H9 (cell line): ENCODE measurements around the gene MRPL17. TPM values are rescaled to one million over a fixed set of nuclear protein-coding genes. Genes with fewer than 3 reads are reported as not detected.

ENCODE experiments used
- DNase-seq: peaks from one replicate; pipeline ENCODE4 v3.0.0-alpha.2; 2017
- H2AFZ ChIP-seq: one replicate; pipeline ENCODE4 v1.6.1; 2013; ENCODE audit warnings: mild to moderate bottlenecking, low read length, control low read depth, moderate library complexity
- H2AK5ac ChIP-seq: 2 replicates; pipeline ENCODE4 v1.6.1; 2013; ENCODE audit warnings: low read length, control low read depth, mixed read lengths; ENCODE audit not compliant: insufficient read length
- H2BK120ac ChIP-seq: one replicate; pipeline ENCODE4 v1.6.1; 2013; ENCODE audit warnings: low read depth, mild to moderate bottlenecking, low read length, control low read depth, inconsistent platforms; ENCODE audit not compliant: poor library complexity, severe bottlenecking
- H2BK12ac ChIP-seq: 2 replicates; pipeline ENCODE4 v1.6.1; 2013; ENCODE audit warnings: low read length, control low read depth, mixed read lengths, low read depth; ENCODE audit not compliant: insufficient read length
- H2BK15ac ChIP-seq: 2 replicates; pipeline ENCODE4 v1.6.1; 2013; ENCODE audit warnings: low read depth, low read length, control low read depth
- H2BK20ac ChIP-seq: one replicate; pipeline ENCODE4 v1.6.1; 2013; ENCODE audit warnings: low read depth, mild to moderate bottlenecking, low read length, control low read depth, inconsistent platforms; ENCODE audit not compliant: poor library complexity, severe bottlenecking
- H2BK5ac ChIP-seq: 2 replicates; pipeline ENCODE4 v1.6.1; 2013; ENCODE audit warnings: low read length, control low read depth, mixed read lengths; ENCODE audit not compliant: insufficient read length
- H3K14ac ChIP-seq: 2 replicates; pipeline ENCODE4 v1.6.1; 2013; ENCODE audit warnings: low read length, control low read depth; ENCODE audit not compliant: insufficient read depth
- H3K18ac ChIP-seq: 2 replicates; pipeline ENCODE4 v1.6.1; 2013; ENCODE audit warnings: low read depth, mild to moderate bottlenecking, mixed read lengths, low read length, control low read depth; ENCODE audit not compliant: insufficient read length
- H3K23ac ChIP-seq: 2 replicates; pipeline ENCODE4 v1.6.1; 2013; ENCODE audit warnings: low read length, control low read depth, mixed read lengths, low read depth; ENCODE audit not compliant: insufficient read length
- H3K23me2 ChIP-seq: 2 replicates; pipeline ENCODE4 v1.6.1; 2013; ENCODE audit warnings: low read depth, mild to moderate bottlenecking, mixed read lengths, low read length, control low read depth; ENCODE audit not compliant: insufficient read length, poor library complexity, severe bottlenecking
- H3K27ac ChIP-seq: 2 replicates; pipeline ENCODE4 v1.5.1; 2013; ENCODE audit warnings: low read length, control low read depth, mixed read lengths, low read depth; ENCODE audit not compliant: insufficient read length
- H3K27me3 ChIP-seq: 2 replicates; pipeline ENCODE4 v1.6.1; 2013; ENCODE audit warnings: low read length, control low read depth, inconsistent platforms; ENCODE audit not compliant: insufficient read depth
- H3K4ac ChIP-seq: 2 replicates; pipeline ENCODE4 v1.6.1; 2013; ENCODE audit warnings: low read depth, mild to moderate bottlenecking, control low read depth, inconsistent platforms, low read length, moderate library complexity
- H3K4me1 ChIP-seq: 2 replicates; pipeline ENCODE4 v1.6.1; 2013; ENCODE audit warnings: low read length, control low read depth, inconsistent platforms; ENCODE audit not compliant: insufficient read depth
- H3K4me2 ChIP-seq: 2 replicates; pipeline ENCODE4 v1.6.1; 2013; ENCODE audit warnings: low read length, control low read depth, mixed read lengths; ENCODE audit not compliant: insufficient read length, insufficient read depth
- H3K56ac ChIP-seq: 2 replicates; pipeline ENCODE4 v1.6.1; 2013; ENCODE audit warnings: low read depth, mild to moderate bottlenecking, mixed read lengths, low read length, control low read depth; ENCODE audit not compliant: insufficient read length
- H3K79me1 ChIP-seq: 2 replicates; pipeline ENCODE4 v1.6.1; 2013; ENCODE audit warnings: low read depth, mild to moderate bottlenecking, moderate library complexity, low read length, control low read depth, inconsistent platforms; ENCODE audit not compliant: insufficient read depth, poor library complexity, severe bottlenecking
- H3K79me2 ChIP-seq: 2 replicates; pipeline ENCODE4 v1.6.1; 2013; ENCODE audit warnings: low read length, control low read depth, inconsistent platforms; ENCODE audit not compliant: insufficient read depth
- H3K9ac ChIP-seq: 2 replicates; pipeline ENCODE4 v1.6.1; 2013; ENCODE audit warnings: low read length, control low read depth, mixed read lengths; ENCODE audit not compliant: insufficient read length; ENCODE audit errors: extremely low read depth
- H3K9me3 ChIP-seq: one replicate; pipeline ENCODE4 v1.6.1; 2013; ENCODE audit warnings: low read depth, low read length, inconsistent platforms; ENCODE audit not compliant: control insufficient read depth
- H3T11ph ChIP-seq: one replicate; pipeline ENCODE4 v1.6.1; 2013; ENCODE audit warnings: mild to moderate bottlenecking, low read length, control low read depth, inconsistent platforms
- H4K20me1 ChIP-seq: one replicate; pipeline ENCODE4 v1.6.1; 2013; ENCODE audit not compliant: control insufficient read depth, insufficient read length, insufficient read depth
- H4K5ac ChIP-seq: 2 replicates; pipeline ENCODE4 v1.6.1; 2013; ENCODE audit warnings: low read depth, mild to moderate bottlenecking, mixed read lengths, low read length, control low read depth; ENCODE audit not compliant: insufficient read length
- H4K8ac ChIP-seq: replicated peaks from 2 replicates; pipeline ENCODE4 v1.6.1; 2013; ENCODE audit warnings: low read length, control low read depth, mixed read lengths, low read depth; ENCODE audit not compliant: insufficient read length
- H4K91ac ChIP-seq: 2 replicates; pipeline ENCODE4 v1.6.1; 2013; ENCODE audit warnings: low read depth, mild to moderate bottlenecking, moderate library complexity, mixed read lengths, low read length, control low read depth; ENCODE audit not compliant: insufficient read length
- H3K27ac Mint-ChIP-seq, 3 experiments: 2 replicates in 2 of 3; 3 replicates in 1 of 3; pipeline ENCODE4 v1.8.0; 2020 to 2021; ENCODE audit warnings: mixed read lengths in 3 of 3, mild to moderate bottlenecking in 1 of 3, moderate library complexity in 1 of 3
- H3K27me3 Mint-ChIP-seq: 2 replicates; pipeline ENCODE4 v1.8.0; 2021; ENCODE audit warnings: low read depth, mild to moderate bottlenecking, moderate library complexity, mixed read lengths
- H3K36me3 Mint-ChIP-seq, 3 experiments: 2 replicates in 2 of 3; 3 replicates in 1 of 3; pipeline ENCODE4 v1.8.0; 2020 to 2021; ENCODE audit warnings: low read depth in 3 of 3, mixed read lengths in 3 of 3; ENCODE audit not compliant: insufficient read depth in 1 of 3
- H3K4me1 Mint-ChIP-seq, 2 experiments: 2 replicates each; pipeline ENCODE4 v1.8.0; 2020; ENCODE audit warnings: mixed read lengths in 2 of 2
- H3K4me3 Mint-ChIP-seq, 2 experiments: 2 replicates in 1 of 2; 3 replicates in 1 of 2; pipeline ENCODE4 v1.8.0; 2020 to 2021; ENCODE audit warnings: mild to moderate bottlenecking in 2 of 2, mixed read lengths in 2 of 2, moderate library complexity in 1 of 2
- H3K9me3 Mint-ChIP-seq, 2 experiments: 2 replicates in 1 of 2; 3 replicates in 1 of 2; pipeline ENCODE4 v1.8.0; 2020; ENCODE audit warnings: mild to moderate bottlenecking in 2 of 2, mixed read lengths in 2 of 2, moderate library complexity in 1 of 2
- CTCF ChIP-seq: fragments of 200-600 bp; sonication (generic); conservative IDR thresholded peaks from 3 replicates; pipeline ENCODE4 v1.8.0; 2021; ENCODE audit warnings: antibody characterized with exemption, mild to moderate bottlenecking
- WGBS: extraction: QIAGEN DNeasy Blood & Tissue Kit; methylation state at CpG from one replicate; pipeline ENCODE4 v1.1.7; 2013; ENCODE audit warnings: missing lambda C conversion rate, low lambda C conversion rate, mixed read lengths; ENCODE audit not compliant: insufficient read length; ENCODE audit errors: extremely low coverage; 5-methylcytosine and 5-hydroxymethylcytosine counted together
- total RNA-seq: library from RNA; stranded (reverse); gene quantifications from 2 replicates; pipeline ENCODE4 v1.2.1, GENCODE V29; 2021

The MRPL17 gene
- total RNA-seq, 1 experiment from 2014 or later, result 75.5 TPM

DNA sequence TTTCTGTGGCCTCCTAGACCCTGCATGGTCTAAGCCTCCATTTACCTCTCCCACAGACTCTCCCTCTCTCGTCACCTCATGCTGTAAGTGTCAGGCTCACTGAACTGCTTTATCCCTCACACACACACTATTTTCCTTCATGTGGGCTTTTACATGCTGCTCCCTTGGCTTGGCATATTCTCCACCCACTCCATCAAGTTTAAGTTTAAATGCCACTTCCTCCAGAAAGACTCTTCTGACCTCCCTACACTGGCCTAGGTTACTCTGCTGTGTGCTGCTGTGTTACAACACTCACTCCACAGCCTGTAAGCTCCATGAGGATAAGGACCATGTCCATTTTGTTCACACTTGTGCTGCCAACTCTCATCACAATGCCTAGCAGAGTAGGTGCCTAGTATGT lies 30.0 kb downstream of the MRPL17 start:
- no peak overlapping the region for H3K27ac Mint-ChIP-seq
- no peak overlapping the region for H2BK20ac ChIP-seq
- H2AK5ac ChIP-seq, result no peak overlapping the region
- no peak for DNase-seq
- no peak overlapping the region for H2AFZ ChIP-seq
- H4K91ac ChIP-seq, result no peak overlapping the region
- H3K4me3 Mint-ChIP-seq, result no peak overlapping the region
- no peak overlapping the region for H3K27ac ChIP-seq
- peaks cover 1% of the 10 kb centered on the region; the same call in 1 of the 2 replicates for H3K4me1 ChIP-seq
- no peaks in the 10 kb centered on the region for H3K79me1 ChIP-seq
- no peak overlapping the region for H3K14ac ChIP-seq
- H3K23me2 ChIP-seq, result peaks cover 7% of the 10 kb centered on the region
- H3K9me3 ChIP-seq, result no peaks in the 10 kb centered on the region
- H3K79me2 ChIP-seq, result no peaks in the 10 kb centered on the region
- no peak overlapping the region for H3K56ac ChIP-seq
- no peak for TF ChIP-seq CTCF
- H2BK5ac ChIP-seq, result no peak overlapping the region
- H3K27me3 Mint-ChIP-seq, result peaks cover 21% of the 10 kb centered on the region
- H3T11ph ChIP-seq, result no peak overlapping the region
- H3K18ac ChIP-seq, result no peak overlapping the region
- H4K5ac ChIP-seq, result no peak overlapping the region
- no peak overlapping the region for H4K8ac ChIP-seq
- H2BK12ac ChIP-seq, result no peak overlapping the region
- H3K9ac ChIP-seq, result no peak overlapping the region
- H3K4me1 Mint-ChIP-seq, result peaks cover 10 to 11% of the 10 kb centered on the region in 2 experiments
- WGBS, result no CpG with 5 or more reads among the region's 1 CpG
- H2BK120ac ChIP-seq, result no peak overlapping the region
- H3K4me2 ChIP-seq, result no peak overlapping the region
- no peaks in the 10 kb centered on the region for H4K20me1 ChIP-seq
- H3K9me3 Mint-ChIP-seq, result no peaks in the 10 kb centered on the region
- no peaks in the 10 kb centered on the region for H3K36me3 Mint-ChIP-seq
- H3K23ac ChIP-seq, result no peak overlapping the region
- peaks cover 23% of the 10 kb centered on the region; the same call in 1 of the 2 replicates for H3K27me3 ChIP-seq
- no peak overlapping the region for H2BK15ac ChIP-seq
- no peak overlapping the region for H3K4ac ChIP-seq
